ENCODE data around the gene CD2AP. TPM values are rescaled to one million over a fixed set of nuclear protein-coding genes. Genes with fewer than 3 reads are reported as not detected.

CD2AP gene
- total RNA-seq, 1 experiment from 2014 or later: 43.8 TPM

DNA sequence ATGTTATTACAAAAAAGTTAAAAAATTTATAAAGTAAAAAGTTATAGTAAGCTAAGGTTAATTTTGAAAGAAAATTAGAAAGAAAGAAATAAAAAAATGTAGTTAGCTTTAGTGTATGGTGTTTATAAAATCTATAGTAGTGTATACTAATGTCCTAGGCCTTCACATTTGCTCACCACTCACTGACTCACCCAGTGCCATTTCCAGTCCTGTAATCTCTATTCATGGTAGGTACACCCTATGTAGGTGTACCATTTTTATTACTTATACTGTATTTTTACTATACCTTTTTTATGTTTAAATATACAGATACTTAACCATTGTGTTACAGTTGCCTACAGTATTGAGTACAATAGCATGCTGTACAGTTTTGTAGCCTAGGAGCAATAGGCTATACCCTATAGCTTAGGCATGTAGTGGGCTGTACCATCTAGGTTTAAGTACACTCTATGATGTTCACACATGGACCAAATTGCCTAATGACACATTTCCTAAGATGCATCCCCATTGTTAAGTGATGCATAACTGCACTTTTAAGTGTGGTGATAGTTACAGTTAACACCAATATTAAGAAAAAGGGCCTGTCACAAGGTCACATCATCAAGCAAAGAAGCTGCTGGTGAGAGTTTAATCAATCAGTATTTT is 8.0 kb downstream of the CD2AP start:
- intact Hi-C loops (cut with micrococcal nuclease): no loop called here
- no peak overlapping the region for H3K4me3 ChIP-seq (replicated peaks in 1 of 2; ENCODE audit: low read depth in 1 of 2, low read length in 2 of 2)
- no peak overlapping the region for H3K9ac ChIP-seq (ENCODE audit: low read length)
- no TSS peak for BruUV-seq (replicated peaks)
- H3K9me2 ChIP-seq (ENCODE audit: insufficient read depth): no peaks in the 10 kb centered on the region
- no peaks in the 10 kb centered on the region for H3K9me3 ChIP-seq (ENCODE audit: control insufficient read depth in 1 of 2, insufficient read depth in 1 of 2, low read depth in 1 of 2, low read length in 2 of 2)
- ChIA-PET RAD21 (ENCODE audit: low non-redundant PET in 1 of 2, low total read pairs in 2 of 2, uncharacterized antibody in 2 of 2, unreplicated experiment in 2 of 2) (no interaction called here), CTCF (interaction anchor here (0.6 kb wide), 1 partner anchor 8 kb away, joined by 3 read pairs; the partner anchor contains the start of gene CD2AP), POLR2A (no interaction called here)
- H2AFZ ChIP-seq (ENCODE audit: low read depth, low read length, poor library complexity, severe bottlenecking): no peak overlapping the region
- H3K79me2 ChIP-seq (ENCODE audit: insufficient read depth, low read length): peaks cover 98% of the 10 kb centered on the region
- no peak overlapping the region for H3K4me2 ChIP-seq (ENCODE audit: low read length)
- H3K27ac ChIP-seq (ENCODE audit: low read depth, low read length): no peak overlapping the region
- TF ChIP-seq EGR1 (IDR thresholded peaks at IDR 0.05; ENCODE audit: low read depth) (no peak), POLR2A (IDR thresholded peaks at IDR 0.05; ENCODE audit: borderline replicate concordance, extremely low read depth, insufficient read depth, insufficient read length) (no peak), ZFX (IDR thresholded peaks at IDR 0.05) (no peak), ZBTB33 (IDR thresholded peaks at IDR 0.05; ENCODE audit: extremely low read depth, insufficient replicate concordance, low read length) (no peak), POLR2AphosphoS5 (IDR thresholded peaks at IDR 0.05; ENCODE audit: low read depth, low read length) (no peak), CBX3 (IDR thresholded peaks at IDR 0.05; ENCODE audit: low read depth) (no peak), SP1 (IDR thresholded peaks at IDR 0.05; ENCODE audit: low read depth) (no peak), CEBPB (IDR thresholded peaks at IDR 0.05; ENCODE audit: low read depth) (no peak), ZNF274 (IDR thresholded peaks at IDR 0.05; ENCODE audit: low read depth, low read length) (no peak), EZH2 (IDR thresholded peaks at IDR 0.05) (no peak), SRF (IDR thresholded peaks at IDR 0.05; ENCODE audit: low read depth) (no peak), YY1 (IDR thresholded peaks at IDR 0.05; ENCODE audit: extremely low read depth, insufficient replicate concordance, low read depth, low read length) (no peak), ELF1 (IDR thresholded peaks at IDR 0.05; ENCODE audit: borderline replicate concordance, low read depth) (no peak), EZH2phosphoT487 (IDR thresholded peaks at IDR 0.05; ENCODE audit: borderline replicate concordance) (no peak), TCF7L2 (IDR thresholded peaks at IDR 0.05; ENCODE audit: borderline replicate concordance, extremely low read depth, insufficient read depth, insufficient read length) (no peak), MAX (IDR thresholded peaks at IDR 0.05) (no peak)
- TF ChIP-seq, protein P1, sequence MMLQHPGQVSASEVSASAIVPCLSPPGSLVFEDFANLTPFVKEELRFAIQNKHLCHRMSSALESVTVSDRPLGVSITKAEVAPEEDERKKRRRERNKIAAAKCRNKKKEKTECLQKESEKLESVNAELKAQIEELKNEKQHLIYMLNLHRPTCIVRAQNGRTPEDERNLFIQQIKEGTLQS (IDR thresholded peaks at IDR 0.05): no peak
- H4K20me1 ChIP-seq (ENCODE audit: insufficient read depth): peaks cover 18% of the 10 kb centered on the region; the same call in 1 of the 2 replicates
- H3K4me1 ChIP-seq (ENCODE audit: control insufficient read depth in 1 of 2, insufficient read depth in 2 of 2, low read length in 2 of 2): peaks cover 30 to 34% of the 10 kb centered on the region in 2 experiments
- DNase-seq (ENCODE audit: low read depth, low spot score) (no peak), ATAC-seq (no peak)
- no peaks in the 10 kb centered on the region for H3K27me3 ChIP-seq (ENCODE audit: insufficient read depth, low read length)
- H3K36me3 ChIP-seq (ENCODE audit: control insufficient read depth in 1 of 2, insufficient read depth in 2 of 2, low read length in 2 of 2): no peaks in the 10 kb centered on the region
